Vagina (tissue), 2 donors: ENCODE measurements around the gene NRG2. TPM values are rescaled to one million over a fixed set of nuclear protein-coding genes. Genes with fewer than 3 reads are reported as not detected.

Source experiments
- DNase-seq, 2 donors: peaks; one replicate each; pipeline ENCODE4 v3.0.0-alpha.2; 2017; ENCODE audit errors: extremely low spot score in 2 of 2
- H3K27ac ChIP-seq: fragments of 200-600 bp; sonication (generic); one replicate; pipeline ENCODE4 v1.5.1; 2019
- H3K27me3 ChIP-seq: fragments of 200-600 bp; sonication (generic); one replicate; pipeline ENCODE4 v1.5.1; 2019
- H3K36me3 ChIP-seq, 2 donors: fragments of 200-600 bp; sonication (generic); one replicate each; pipeline ENCODE4 v1.5.1; 2017 to 2019
- H3K4me1 ChIP-seq: fragments of 200-600 bp; sonication (generic); one replicate; pipeline ENCODE4 v1.5.1; 2019
- H3K4me3 ChIP-seq, 2 donors: fragments of 200-600 bp; sonication (generic); 1 replicate in 1 of 2; 2 replicates in 1 of 2; pipeline ENCODE4 v1.5.1; 2016 to 2019
- H3K9me3 ChIP-seq: fragments of 200-600 bp; sonication (generic); one replicate; pipeline ENCODE4 v1.5.1; 2019
- CTCF ChIP-seq, 3 experiments: fragments of 450-650 bp in 2 of 3; fragments of 200-600 bp in 1 of 3; sonication (generic) in 1 of 3; IDR thresholded peaks; one replicate each; pipeline ENCODE4 v1.5.1; 2017 to 2019; ENCODE audit warnings: antibody characterized with exemption in 3 of 3, mild to moderate bottlenecking in 2 of 3, moderate library complexity in 2 of 3
- POLR2A ChIP-seq, 2 donors: fragments of 450-650 bp; IDR thresholded peaks; one replicate each; pipeline ENCODE4 v1.6.1; 2017; ENCODE audit warnings: antibody characterized with exemption in 2 of 2, mild to moderate bottlenecking in 2 of 2, moderate library complexity in 2 of 2
- POLR2AphosphoS5 ChIP-seq, 2 donors: sonication (generic); formaldehyde crosslinking; IDR thresholded peaks; one replicate each; pipeline ENCODE4 v1.9.0; 2017; ENCODE audit warnings: antibody characterized with exemption in 2 of 2, mild to moderate bottlenecking in 2 of 2, low read depth in 1 of 2; ENCODE audit not compliant: insufficient read depth in 1 of 2
- intact Hi-C: fragments of 100-400 bp; cut with DNase I; formaldehyde crosslinking; loops from one replicate; pipeline ENCODE4 v1.15.1; 2023
- total RNA-seq: library from RNA; depleted of rRNA; stranded (reverse); fragments of >200 nt; gene quantifications from one replicate; pipeline ENCODE4 v1.2.3, GENCODE V29; 2016

Gene NRG2
- total RNA-seq, 1 donor from 2014 or later: 5.2 TPM

- H3K4me3 ChIP-seq: no peak overlapping the region
- TF ChIP-seq POLR2A (IDR thresholded peaks at IDR 0.05): no peak
- TF ChIP-seq POLR2AphosphoS5 (IDR thresholded peaks at IDR 0.05; ENCODE audit: insufficient read depth in 1 of 2, low read depth in 1 of 2): no peak
- no peak for TF ChIP-seq CTCF (IDR thresholded peaks at IDR 0.05)
- DNase-seq: no peak
- no peaks in the 10 kb centered on the region for H3K36me3 ChIP-seq
- H3K9me3 ChIP-seq: no peaks in the 10 kb centered on the region
- H3K27ac ChIP-seq: no peak overlapping the region
- H3K27me3 ChIP-seq: no peaks in the 10 kb centered on the region
- intact Hi-C loops: no loop called here
- H3K4me1 ChIP-seq: peaks cover under 1% of the 10 kb centered on the region
These were observed 87.4 kb downstream of the NRG2 start for GRCh38 chr5:139955616-139956273.

GRCh38 chr5:139955053-139955605, 88.0 kb downstream of the NRG2 start:
- DNase-seq: no peak
- Histone ChIP-seq H3K9me3 (no peaks in the 10 kb centered on the region), H3K4me3 (no peak overlapping the region), H3K27ac (no peak overlapping the region), H3K4me1 (no peaks in the 10 kb centered on the region), H3K27me3 (no peaks in the 10 kb centered on the region), H3K36me3 (no peaks in the 10 kb centered on the region)
- intact Hi-C loops: no loop called here
- TF ChIP-seq POLR2A (IDR thresholded peaks at IDR 0.05) (no peak), POLR2AphosphoS5 (IDR thresholded peaks at IDR 0.05; ENCODE audit: insufficient read depth in 1 of 2, low read depth in 1 of 2) (no peak), CTCF (IDR thresholded peaks at IDR 0.05) (no peak)

GRCh38 chr5:139954462-139954861, 88.6 kb downstream of the NRG2 start:
- intact Hi-C loops: no loop called here
- H3K9me3 ChIP-seq: no peaks in the 10 kb centered on the region
- H3K27ac ChIP-seq: no peak overlapping the region
- TF ChIP-seq POLR2AphosphoS5 (IDR thresholded peaks at IDR 0.05; ENCODE audit: insufficient read depth in 1 of 2, low read depth in 1 of 2) (no peak), CTCF (IDR thresholded peaks at IDR 0.05) (no peak), POLR2A (IDR thresholded peaks at IDR 0.05) (no peak)
- H3K4me1 ChIP-seq: no peaks in the 10 kb centered on the region
- H3K4me3 ChIP-seq: no peak overlapping the region
- no peak for DNase-seq
- H3K27me3 ChIP-seq: no peaks in the 10 kb centered on the region
- no peaks in the 10 kb centered on the region for H3K36me3 ChIP-seq

GRCh38 chr5:139954022-139954421, 89.1 kb downstream of the NRG2 start:
- no peak for TF ChIP-seq POLR2A (IDR thresholded peaks at IDR 0.05)
- no peak for TF ChIP-seq CTCF (IDR thresholded peaks at IDR 0.05)
- TF ChIP-seq POLR2AphosphoS5 (IDR thresholded peaks at IDR 0.05; ENCODE audit: insufficient read depth in 1 of 2, low read depth in 1 of 2): no peak
- no peak overlapping the region for H3K27ac ChIP-seq
- no peaks in the 10 kb centered on the region for H3K36me3 ChIP-seq
- H3K4me3 ChIP-seq: no peak overlapping the region
- H3K27me3 ChIP-seq: no peaks in the 10 kb centered on the region
- no peaks in the 10 kb centered on the region for H3K4me1 ChIP-seq
- no peaks in the 10 kb centered on the region for H3K9me3 ChIP-seq
- intact Hi-C loops: no loop called here
- DNase-seq: no peak

GRCh38 chr5:139952574-139952973, 90.5 kb downstream of the NRG2 start:
- no peaks in the 10 kb centered on the region for H3K9me3 ChIP-seq
- H3K27me3 ChIP-seq: no peaks in the 10 kb centered on the region
- H3K4me3 ChIP-seq: no peak overlapping the region
- H3K27ac ChIP-seq: no peak overlapping the region
- H3K36me3 ChIP-seq: no peaks in the 10 kb centered on the region
- intact Hi-C loops: no loop called here
- TF ChIP-seq POLR2A (IDR thresholded peaks at IDR 0.05): no peak
- no peak for TF ChIP-seq POLR2AphosphoS5 (IDR thresholded peaks at IDR 0.05; ENCODE audit: insufficient read depth in 1 of 2, low read depth in 1 of 2)
- no peak for TF ChIP-seq CTCF (IDR thresholded peaks at IDR 0.05)
- no peak for DNase-seq
- no peaks in the 10 kb centered on the region for H3K4me1 ChIP-seq
